ENCODE results near the gene HRAS. TPM values are rescaled to one million over a fixed set of nuclear protein-coding genes. Genes with fewer than 3 reads are reported as not detected.

The HRAS gene
- total and polyA plus RNA-seq, 2 of the 13 experiments (the other 11 are each of a cell fraction or from before 2014, with no cell fraction given), result 32.9 to 50.0 TPM

DNA sequence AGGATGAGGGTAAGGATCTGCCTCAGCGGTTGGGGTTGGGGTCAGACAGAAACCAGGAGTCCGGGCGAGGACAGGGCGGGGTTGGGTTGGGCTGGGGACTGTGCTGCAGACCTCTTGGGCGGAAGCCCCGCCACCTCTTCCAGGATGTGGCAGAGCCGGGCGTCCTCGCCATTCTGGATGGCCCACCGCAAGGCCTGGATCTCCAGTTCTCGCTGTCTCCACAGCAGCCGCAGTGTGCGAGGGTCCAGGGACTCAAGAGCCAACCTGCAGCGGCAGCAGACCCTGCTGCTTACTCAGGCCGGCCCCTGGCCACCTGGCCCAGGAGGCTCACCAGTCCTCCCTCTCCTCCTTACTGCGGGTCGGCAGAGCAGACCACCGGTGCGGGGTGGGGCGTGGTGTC, 23.1 kb upstream of the HRAS start:
- TF ChIP-seq GTF3A (CRISPR knock-in tag; conservative IDR thresholded peaks at IDR 0.05), result no peak
- TF ChIP-seq ZNF83 (CRISPR knock-in tag; IDR thresholded peaks at IDR 0.05; ENCODE audit: borderline replicate concordance), result no peak
- no peak for TF ChIP-seq ZSCAN30 (CRISPR knock-in tag; IDR thresholded peaks at IDR 0.05)
- TF ChIP-seq PHF21A (CRISPR knock-in tag; IDR thresholded peaks at IDR 0.05), result no peak
- TF ChIP-seq NCOR1 (IDR thresholded peaks at IDR 0.05; ENCODE audit: borderline replicate concordance, low read length), result no peak
- TF ChIP-seq PCBP2 (optimal IDR thresholded peaks at IDR 0.05; ENCODE audit: low read depth, low read length, poor library complexity, severe bottlenecking), result no peak
- TF ChIP-seq ZNF34 (CRISPR knock-in tag; IDR thresholded peaks at IDR 0.05; ENCODE audit: borderline replicate concordance), result no peak
- TF ChIP-seq ZSCAN21 (CRISPR knock-in tag; IDR thresholded peaks at IDR 0.05; ENCODE audit: borderline replicate concordance), result no peak
- TF ChIP-seq ZBTB38 (CRISPR knock-in tag; IDR thresholded peaks at IDR 0.05), result no peak
- TF ChIP-seq ATF7 (IDR thresholded peaks at IDR 0.05), result no peak
- no peak for TF ChIP-seq ATF7 (CRISPR knock-in tag; IDR thresholded peaks at IDR 0.05)
- DNase-seq (ENCODE audit: low spot score), result no peak
- peaks cover 72% of the 10 kb centered on the region for H3K4me1 ChIP-seq (ENCODE audit: insufficient read depth, low read length)
- 0 out of 5 replicates have a peak, but pooled peaks cover 0 to 2% of the 10 kb centered on the region in 2 experiments for H3K27me3 ChIP-seq (ENCODE audit: control insufficient read depth in 1 of 2, insufficient read depth in 2 of 2, low read length in 2 of 2)
- H2AFZ ChIP-seq (ENCODE audit: low read length), result no peak overlapping the region
- intact Hi-C loops (cut with micrococcal nuclease; ENCODE audit: unreplicated experiment) (loop anchor here (10.0 kb wide), 1 partner anchor 56 kb away; the partner anchor contains the start of gene IRF7), in situ Hi-C loops (cut with HindIII; ENCODE audit: extremely low pct_ligation_motif_present, low pct_unique_long_range_greater_than_20kb) (loop anchor here (5.0 to 10.0 kb wide), 2 partner anchors 39 to 66 kb away; partner anchors contain the start of genes CDHR5 and SCT)
- FAIRE-seq, result no peak
- no peak overlapping the region for H3K4me2 ChIP-seq (ENCODE audit: low read depth, low read length)
- H3K79me2 ChIP-seq (ENCODE audit: insufficient read depth, low read length), result peaks cover 8% of the 10 kb centered on the region
- no peaks in the 10 kb centered on the region; a peak in 2 of 5 replicates for H3K36me3 ChIP-seq (replicated peaks in 1 of 2; ENCODE audit: control insufficient read depth in 1 of 2, insufficient read depth in 2 of 2, low read length in 2 of 2)
- ChIA-PET CTCF (ENCODE audit: low intra/inter-chr PET ratio, low total read pairs) (no interaction called here), POLR2A (interaction anchor here (2.1 kb wide), 1 partner anchor 11 kb away, joined by 18 read pairs; no protein-coding TSS in a partner anchor)
- H3K9ac ChIP-seq (ENCODE audit: insufficient read depth, low read depth, low read length), result no peak overlapping the region
- H3K9me3 ChIP-seq (ENCODE audit: low read length), result no peaks in the 10 kb centered on the region
- 95% methylated on average over 7 of the region's 20 CpGs for WGBS (ENCODE audit: low lambda C conversion rate)
- no peak overlapping the region for H3K4me3 ChIP-seq (replicated peaks in 1 of 3; ENCODE audit: insufficient read depth in 1 of 3, low read depth in 2 of 3, low read length in 3 of 3)
- H3K27ac ChIP-seq (ENCODE audit: extremely low read length, insufficient read depth, low read length), result no peak overlapping the region
- BruUV-seq (replicated peaks), result no TSS peak
- ATAC-seq, result no peak
- no peaks in the 10 kb centered on the region for H4K20me1 ChIP-seq (ENCODE audit: insufficient read depth, low read length)
